Erythroblast (primary cell): ENCODE data around the gene TRA2A.

Experiments used
- GATA1 ChIP-seq: IDR thresholded peaks from 2 replicates; pipeline ENCODE4 v1.6.1; 2011; ENCODE audit warnings: low read depth, mild to moderate bottlenecking, control low read depth, low read length, moderate library complexity
- POLR2A ChIP-seq: IDR thresholded peaks from 2 replicates; pipeline ENCODE4 v1.6.1; 2011; ENCODE audit warnings: mild to moderate bottlenecking, low read length

- TF ChIP-seq POLR2A (no peak), GATA1 (no peak)
Observed at GRCh38 chr7:23467806-23468525, 63.8 kb downstream of the TRA2A start.
